NCI-H1092 treated with DMSO at 0.1 percent for 48 hours (cell line): ENCODE measurements around the gene COL24A1.

Experiments
- DNase-seq: peaks from one replicate; lab custom pipeline; 2025; lab: John Stamatoyannopoulos, UW

COL24A1 gene

DNA sequence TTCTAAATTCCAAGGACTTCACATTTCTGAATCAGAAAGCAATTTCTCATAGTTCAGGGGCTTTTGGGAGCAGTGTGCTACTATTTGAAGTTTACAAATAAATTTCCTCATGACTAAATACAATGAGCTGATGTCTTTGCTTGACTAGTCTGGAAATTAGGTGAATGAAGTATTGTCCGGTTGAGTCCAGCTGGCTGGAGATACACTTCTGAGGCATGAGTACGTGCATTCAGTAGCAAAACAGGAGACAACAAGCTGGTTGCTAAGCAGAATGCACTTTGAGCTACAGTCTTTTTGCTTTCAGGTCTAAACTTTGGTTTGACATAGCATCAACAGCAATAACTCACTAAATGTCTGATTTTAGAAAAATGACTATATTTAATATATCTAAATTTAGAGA lies 475.5 kb downstream of the COL24A1 start:
- DNase-seq, result no peak
